H1 (cell line): ENCODE data around the gene NXT1. TPM values are rescaled to one million over a fixed set of nuclear protein-coding genes. Genes with fewer than 3 reads are reported as not detected.

ENCODE experiments used
- CTCF ChIA-PET: fragments of 300-600 bp; sonication (Branson Sonifier 250); formaldehyde crosslinking; loops from one replicate; lab custom pipeline; 2021; ENCODE audit not compliant: partially characterized antibody; lab: Charles Lee
- POLR2A ChIA-PET: fragments of 300-600 bp; sonication (Branson Sonifier 250); formaldehyde crosslinking; loops from one replicate; lab custom pipeline; 2021; ENCODE audit warnings: inconsistent platforms; ENCODE audit not compliant: partially characterized antibody; lab: Charles Lee
- DNase-seq, 2 experiments: peaks; one replicate each; pipeline versions ENCODE4 v3.0.0 to v3.0.0-alpha.2; 2010 to 2022; ENCODE audit warnings: low spot score in 2 of 2, low read depth in 1 of 2, mixed read lengths in 1 of 2
- FAIRE-seq: peaks from 2 replicates; lab custom pipeline; 2011; peaks lifted over from hg19 to GRCh38; lab: Jason Lieb, UNC
- H2AFZ ChIP-seq: 2 replicates; pipeline ENCODE4 v1.8.1; 2012; ENCODE audit warnings: low read length, inconsistent platforms
- H2AK5ac ChIP-seq: 2 replicates; pipeline ENCODE4 v1.6.1; 2013; ENCODE audit warnings: low read depth, low read length
- H2BK120ac ChIP-seq: replicated peaks from 2 replicates; pipeline ENCODE3; 2013; ENCODE audit warnings: low read depth, low read length, inconsistent platforms
- H2BK12ac ChIP-seq: 2 replicates; pipeline ENCODE4 v1.6.1; 2013; ENCODE audit warnings: low read depth, low read length
- H2BK15ac ChIP-seq: 2 replicates; pipeline ENCODE4 v1.6.1; 2013; ENCODE audit warnings: low read length
- H2BK20ac ChIP-seq: 2 replicates; pipeline ENCODE4 v1.6.1; 2013; ENCODE audit warnings: low read length
- H2BK5ac ChIP-seq: 2 replicates; pipeline ENCODE4 v1.6.1; 2013; ENCODE audit warnings: low read depth, low read length
- H3K14ac ChIP-seq: 2 replicates; pipeline ENCODE4 v1.6.1; 2013; ENCODE audit warnings: inconsistent platforms; ENCODE audit not compliant: insufficient read length
- H3K18ac ChIP-seq: 2 replicates; pipeline ENCODE4 v1.6.1; 2013; ENCODE audit warnings: low read length; ENCODE audit errors: extremely low read depth
- H3K23ac ChIP-seq: 2 replicates; pipeline ENCODE4 v1.6.1; 2013; ENCODE audit warnings: inconsistent platforms; ENCODE audit not compliant: insufficient read length
- H3K23me2 ChIP-seq: 2 replicates; pipeline ENCODE4 v1.6.1; 2013; ENCODE audit warnings: low read depth, low read length
- H3K27ac ChIP-seq: 2 replicates; pipeline ENCODE4 v1.6.1; 2011; ENCODE audit warnings: low read depth, low read length, inconsistent platforms
- H3K27me3 ChIP-seq, 4 experiments: replicated peaks in 1 of 4; 1 replicate in 1 of 4; 2 replicates in 3 of 4; pipeline versions ENCODE4 v1.6.1 to v1.8.1; 2011 to 2013; ENCODE audit warnings: low read length in 3 of 4, mild to moderate bottlenecking in 3 of 4, inconsistent platforms in 2 of 4, mixed read lengths in 2 of 4, moderate library complexity in 1 of 4; ENCODE audit not compliant: control insufficient read depth in 3 of 4, insufficient read depth in 3 of 4; ENCODE audit errors: extremely low read depth in 1 of 4
- H3K36me3 ChIP-seq, 4 experiments: 2 replicates each; pipeline versions ENCODE4 v1.6.1 to v1.8.1; 2011 to 2013; ENCODE audit warnings: mild to moderate bottlenecking in 4 of 4, low read length in 3 of 4, moderate library complexity in 2 of 4, control low read depth in 1 of 4, inconsistent platforms in 1 of 4; ENCODE audit not compliant: insufficient read depth in 4 of 4, control insufficient read depth in 2 of 4
- H3K4ac ChIP-seq: replicated peaks from 2 replicates; pipeline ENCODE3; 2013; ENCODE audit warnings: low read length, low read depth, mixed read lengths, inconsistent platforms; ENCODE audit not compliant: insufficient read length
- H3K4me1 ChIP-seq, 4 experiments: replicated peaks in 1 of 4; 1 replicate in 1 of 4; 2 replicates in 3 of 4; pipeline versions ENCODE4 v1.6.1 to v1.8.1; 2011 to 2013; ENCODE audit warnings: low read length in 3 of 4, inconsistent platforms in 2 of 4, mixed read lengths in 1 of 4; ENCODE audit not compliant: insufficient read depth in 4 of 4, control insufficient read depth in 3 of 4
- H3K4me2 ChIP-seq, 2 experiments: 2 replicates each; pipeline versions ENCODE4 v1.6.1 to v1.8.1; 2011 to 2013; ENCODE audit warnings: low read depth in 2 of 2, low read length in 2 of 2, control low read depth in 1 of 2, inconsistent platforms in 1 of 2, mild to moderate bottlenecking in 1 of 2; ENCODE audit not compliant: insufficient read depth in 1 of 2
- H3K4me3 ChIP-seq, 4 experiments: fragments of 200-600, 300-600 bp in 1 of 4; sonication (generic), shearing (Covaris generic), sonication (Bioruptor Twin) in 1 of 4; 2 replicates each; pipeline versions ENCODE4 v1.5.1 to v1.8.1; 2011 to 2016; ENCODE audit warnings: low read length in 4 of 4, low read depth in 3 of 4, control low read depth in 2 of 4, inconsistent platforms in 2 of 4, mild to moderate bottlenecking in 2 of 4, mixed read lengths in 1 of 4, moderate library complexity in 1 of 4; ENCODE audit not compliant: insufficient read depth in 2 of 4; ENCODE audit errors: extremely low read depth in 1 of 4
- H3K56ac ChIP-seq: replicated peaks from 2 replicates; pipeline ENCODE3; 2013; ENCODE audit warnings: low read depth, mild to moderate bottlenecking, mixed read lengths, low read length, inconsistent platforms; ENCODE audit not compliant: insufficient read length
- H3K79me1 ChIP-seq: 2 replicates; pipeline ENCODE4 v1.6.1; 2013; ENCODE audit warnings: low read depth, low read length, control low read depth
- H3K79me2 ChIP-seq, 2 experiments: 2 replicates each; pipeline versions ENCODE4 v1.6.1 to v1.8.1; 2012 to 2013; ENCODE audit warnings: low read length in 2 of 2, mild to moderate bottlenecking in 2 of 2, inconsistent platforms in 1 of 2; ENCODE audit not compliant: insufficient read depth in 2 of 2, control insufficient read depth in 1 of 2
- H3K9ac ChIP-seq, 4 experiments: replicated peaks in 1 of 4; 1 replicate in 1 of 4; 2 replicates in 3 of 4; pipeline versions ENCODE4 v1.6.1 to v1.8.1; 2011 to 2013; ENCODE audit warnings: low read depth in 3 of 4, low read length in 3 of 4, control low read depth in 2 of 4, mild to moderate bottlenecking in 2 of 4, moderate library complexity in 2 of 4, inconsistent platforms in 1 of 4; ENCODE audit errors: extremely low read depth in 1 of 4
- H3K9me3 ChIP-seq, 2 experiments: 2 replicates each; pipeline versions ENCODE4 v1.6.1 to v1.8.1; 2012 to 2013; ENCODE audit warnings: mild to moderate bottlenecking in 2 of 2, moderate library complexity in 2 of 2, control low read depth in 1 of 2, inconsistent platforms in 1 of 2, low read depth in 1 of 2, low read length in 1 of 2, mixed read lengths in 1 of 2; ENCODE audit not compliant: insufficient read depth in 2 of 2
- H4K20me1 ChIP-seq, 2 experiments: replicated peaks in 1 of 2; 2 replicates each; pipeline versions ENCODE3 to v1.8.1; 2011 to 2013; ENCODE audit warnings: inconsistent platforms in 2 of 2, low read length in 2 of 2, mild to moderate bottlenecking in 1 of 2; ENCODE audit not compliant: insufficient read depth in 2 of 2, control insufficient read depth in 1 of 2
- H4K5ac ChIP-seq: 2 replicates; pipeline ENCODE4 v1.6.1; 2013; ENCODE audit warnings: low read length, low read depth, mixed read lengths, inconsistent platforms; ENCODE audit not compliant: insufficient read length
- H4K8ac ChIP-seq: 2 replicates; pipeline ENCODE4 v1.8.0; 2013; ENCODE audit warnings: mild to moderate bottlenecking, moderate library complexity, low read length, inconsistent platforms; ENCODE audit not compliant: insufficient read depth; ENCODE audit errors: extremely low read depth
- H4K91ac ChIP-seq: replicated peaks from 2 replicates; pipeline ENCODE3; 2013; ENCODE audit warnings: low read length, mixed read lengths, inconsistent platforms; ENCODE audit not compliant: insufficient read length
- CBX5 ChIP-seq: fragments of 300-800, 300-1000 bp; sonication (generic); IDR thresholded peaks from 2 replicates; pipeline ENCODE4 v1.7.1; 2016; ENCODE audit warnings: antibody characterized with exemption, low read length, low read depth
- CHD2 ChIP-seq: IDR thresholded peaks from 2 replicates; pipeline ENCODE4 v1.6.1; 2012; ENCODE audit warnings: low read length, improper control_type of control experiment
- CREB1 ChIP-seq: IDR thresholded peaks from 2 replicates; pipeline ENCODE4 v1.6.1; 2012; ENCODE audit warnings: inconsistent platforms
- CTCF ChIP-seq, 3 experiments: IDR thresholded peaks; 1 replicate in 2 of 3; 2 replicates in 1 of 3; pipeline versions ENCODE4 v1.5.1 to v1.6.1; 2011; ENCODE audit warnings: low read length in 3 of 3, mild to moderate bottlenecking in 3 of 3, inconsistent platforms in 2 of 3, low read depth in 1 of 3, moderate library complexity in 1 of 3; ENCODE audit not compliant: insufficient read depth in 1 of 3; ENCODE audit errors: control extremely low read depth in 1 of 3
- GABPA ChIP-seq: IDR thresholded peaks from 2 replicates; pipeline ENCODE4 v1.6.1; 2011; ENCODE audit warnings: mild to moderate bottlenecking, low read length, moderate library complexity, borderline replicate concordance; ENCODE audit not compliant: insufficient read depth
- GTF2F1 ChIP-seq: IDR thresholded peaks from 2 replicates; pipeline ENCODE4 v1.6.1; 2012; ENCODE audit warnings: low read depth, low read length, improper control_type of control experiment, borderline replicate concordance
- KDM4A ChIP-seq: IDR thresholded peaks from one replicate; pipeline ENCODE4 v1.7.1; 2012; ENCODE audit warnings: low read depth, mild to moderate bottlenecking, moderate library complexity, low read length, inconsistent platforms; ENCODE audit not compliant: severe bottlenecking
- SIN3A ChIP-seq, 2 experiments: IDR thresholded peaks in 1 of 2; conservative IDR thresholded peaks in 1 of 2; 2 replicates each; pipeline ENCODE4 v1.6.1; 2011 to 2012; ENCODE audit warnings: low read length in 2 of 2, improper control_type of control experiment in 1 of 2, low read depth in 1 of 2, mild to moderate bottlenecking in 1 of 2
- SIRT6 ChIP-seq: IDR thresholded peaks from one replicate; pipeline ENCODE4 v1.7.1; 2012; ENCODE audit warnings: low read length, inconsistent platforms
- SP2 ChIP-seq: IDR thresholded peaks from 2 replicates; pipeline ENCODE4 v1.6.1; 2012; ENCODE audit warnings: mild to moderate bottlenecking, low read length, inconsistent platforms
- TCF12 ChIP-seq: IDR thresholded peaks from 2 replicates; pipeline ENCODE4 v1.6.1; 2011; ENCODE audit warnings: low read depth, mild to moderate bottlenecking, low read length
- TEAD4 ChIP-seq: IDR thresholded peaks from 2 replicates; pipeline ENCODE4 v1.6.1; 2012; ENCODE audit warnings: low read depth, low read length, inconsistent platforms, mixed read lengths
- ZNF274 ChIP-seq: IDR thresholded peaks from 2 replicates; pipeline ENCODE4 v1.7.0; 2012; ENCODE audit warnings: low read length, borderline replicate concordance; ENCODE audit errors: extremely low read depth
- WGBS, 2 experiments: shearing (Covaris generic) in 1 of 2; methylation state at CpG; one replicate each; pipeline versions ENCODE4 v1.1.6 to v1.1.7; 2013 to 2015; ENCODE audit warnings: low lambda C conversion rate in 2 of 2, mixed read lengths in 2 of 2, inconsistent platforms in 1 of 2, low coverage in 1 of 2, missing lambda C conversion rate in 1 of 2; ENCODE audit not compliant: insufficient replicate concordance in 2 of 2, insufficient coverage in 1 of 2, insufficient read length in 1 of 2; ENCODE audit errors: extremely low coverage in 1 of 2, missing lambda C conversion rate in 1 of 2; 5-methylcytosine and 5-hydroxymethylcytosine counted together
- polyA plus RNA-seq, 7 experiments: library from polyadenylated mRNA; depleted of rRNA in 3 of 7; stranded (reverse) in 5 of 7; unstranded in 2 of 7; fragments of >200 nt in 5 of 7; fragments of 200-250 nt in 2 of 7; gene quantifications; 1 replicate in 5 of 7; 2 replicates in 1 of 7; 4 replicates in 1 of 7; pipeline versions ENCODE4 v1.2.1 to v1.2.3, GENCODE V29; 2011 to 2013; ENCODE audit warnings: missing spikeins in 2 of 7, mixed read lengths in 2 of 7
- total RNA-seq: library from RNA; stranded (reverse); fragmentation: NEBNext Ultra II Directional; extraction: Animal tissue kit (Norgen Biotek cat#: 25700); gene quantifications from 2 replicates; pipeline ENCODE4 v1.2.1, GENCODE V29; 2021

NXT1 gene
- total and polyA plus RNA-seq, 2 of the 8 experiments (the other 6 are each of a cell fraction or from before 2014, with no cell fraction given): 23.1 to 26.5 TPM

- H3K79me1 ChIP-seq: no peaks in the 10 kb centered on the region
- H3K4me2 ChIP-seq: no peak overlapping the region
- POLR2A ChIA-PET: no interaction called here
- H3K79me2 ChIP-seq: no peaks in the 10 kb centered on the region
- 81% methylated on average over 5 of the region's 5 CpGs; no CpG with 5 or more reads in 1 of the 2 experiments for WGBS, 2 experiments
- H2BK5ac ChIP-seq: no peak overlapping the region
- no peak overlapping the region for H3K27ac ChIP-seq
- H4K20me1 ChIP-seq: no peaks in the 10 kb centered on the region
- H3K4me1 ChIP-seq: no peaks in the 10 kb centered on the region
- CTCF ChIA-PET: interaction anchor here (1.0 to 1.1 kb wide), 2 partner anchors 19 to 27 kb away, joined by 3 read pairs; no protein-coding TSS in a partner anchor
- no peak overlapping the region for H3K18ac ChIP-seq
- no peak overlapping the region for H2AFZ ChIP-seq
- no peak overlapping the region for H4K8ac ChIP-seq
- H2BK15ac ChIP-seq: no peak overlapping the region
- no peaks in the 10 kb centered on the region for H3K9me3 ChIP-seq
- no peak overlapping the region for H3K4me3 ChIP-seq
- H2AK5ac ChIP-seq: no peak overlapping the region
- H3K23me2 ChIP-seq: no peaks in the 10 kb centered on the region
- TF ChIP-seq SIRT6 (no peak), CBX5 (no peak), GTF2F1 (no peak), SP2 (no peak), TCF12 (no peak), ZNF274 (no peak), CHD2 (no peak), CREB1 (no peak), GABPA (no peak), SIN3A (conservative IDR thresholded peaks at IDR 0.05 in 1 of 2, IDR thresholded peaks at IDR 0.05 in 1 of 2; ENCODE audit: low read depth in 1 of 2, low read length in 2 of 2) (no peak), CTCF (IDR thresholded peaks at IDR 0.05; ENCODE audit: control extremely low read depth in 1 of 3, insufficient read depth in 1 of 3, low read depth in 1 of 3, low read length in 3 of 3) (no peak), KDM4A (no peak), TEAD4 (no peak)
- TF ChIP-seq, all 59 proteins: peak for 0
- no peaks in the 10 kb centered on the region for H3K27me3 ChIP-seq
- H2BK20ac ChIP-seq: no peak overlapping the region
- H3K14ac ChIP-seq: no peak overlapping the region
- H3K23ac ChIP-seq: no peak overlapping the region
- H3K4ac ChIP-seq: no peak overlapping the region
- no peak overlapping the region for H4K5ac ChIP-seq
- FAIRE-seq (no peak), DNase-seq (no peak)
- no peak overlapping the region for H3K56ac ChIP-seq
- no peak overlapping the region for H3K9ac ChIP-seq
- H2BK120ac ChIP-seq: no peak overlapping the region
- no peak overlapping the region for H2BK12ac ChIP-seq
- H4K91ac ChIP-seq: no peak overlapping the region
- no peaks in the 10 kb centered on the region for H3K36me3 ChIP-seq
These were observed 35.9 kb upstream of the NXT1 start for GRCh38 chr20:23314699-23315098.
